Measurements from ENCODE around the gene DHRS7B.
"Not testable (repeated sequence)": the region's sequence is repeated elsewhere in the genome, so short reads cannot be mapped to it uniquely, and the experiment has no call there.

DHRS7B gene

GRCh38 chr17:21113049-21113690 lies 13.6 kb upstream of the DHRS7B start:
- DNase-seq, result no peak

GRCh38 chr17:21113716-21114115 lies 13.0 kb upstream of the DHRS7B start:
- no peak for DNase-seq

DNA sequence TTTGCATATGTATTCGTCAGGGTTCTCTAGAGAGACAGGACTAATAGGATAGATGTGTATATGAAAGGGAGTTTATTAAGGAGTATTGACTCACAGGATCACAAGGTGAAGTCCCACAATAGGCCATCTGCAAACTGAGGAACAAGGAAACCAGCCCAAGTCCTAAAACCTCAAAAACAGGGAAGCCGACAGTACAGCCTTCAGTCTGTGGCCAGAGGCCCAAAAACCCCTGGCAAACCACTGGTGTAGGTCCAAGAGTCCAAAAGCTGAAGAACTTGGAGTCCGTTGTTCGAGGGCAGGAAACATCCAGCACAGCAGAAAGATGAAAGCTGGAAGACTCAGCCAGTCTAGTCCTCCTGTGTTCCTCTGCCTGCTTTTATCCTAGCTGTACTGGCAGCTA lies 12.0 kb upstream of the DHRS7B start:
- not testable (repeated sequence) for DNase-seq

DNA sequence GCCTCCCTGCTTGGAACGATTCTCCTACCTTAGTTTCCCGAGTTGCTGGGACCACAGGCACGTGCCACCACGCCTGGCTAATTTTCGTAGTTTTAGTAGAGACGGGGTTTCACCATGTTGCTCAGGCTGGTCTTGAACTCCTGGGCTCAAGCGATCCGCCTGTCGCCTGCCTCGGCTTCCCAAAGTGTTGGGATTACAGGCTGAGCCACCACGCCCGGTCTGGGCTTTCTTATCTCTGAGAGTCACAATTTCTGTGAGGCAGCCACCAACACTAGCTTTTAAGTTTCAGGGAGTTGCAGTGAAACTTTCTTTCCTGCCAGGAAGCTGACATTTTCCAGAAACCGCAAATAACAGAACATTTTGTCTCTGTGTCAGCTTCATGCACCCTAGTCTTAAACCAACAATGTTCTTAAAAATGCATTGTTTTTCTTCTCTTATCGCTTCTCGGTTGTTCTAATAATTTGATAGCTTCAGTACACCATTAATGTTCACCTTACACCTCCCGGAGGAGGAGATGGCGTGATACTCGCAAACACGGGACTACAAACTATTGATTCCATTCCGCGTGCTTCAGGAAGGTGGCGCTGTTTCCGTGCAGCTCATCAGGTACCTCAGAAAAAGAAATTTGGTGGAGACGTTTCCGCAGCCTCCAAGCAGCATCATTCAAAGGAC lies 7.4 kb upstream of the DHRS7B start:
- DNase-seq, result peak; percentile 52

GRCh38 chr17:21119919-21120249 lies 6.9 kb upstream of the DHRS7B start:
- DNase-seq, result no peak

DNA sequence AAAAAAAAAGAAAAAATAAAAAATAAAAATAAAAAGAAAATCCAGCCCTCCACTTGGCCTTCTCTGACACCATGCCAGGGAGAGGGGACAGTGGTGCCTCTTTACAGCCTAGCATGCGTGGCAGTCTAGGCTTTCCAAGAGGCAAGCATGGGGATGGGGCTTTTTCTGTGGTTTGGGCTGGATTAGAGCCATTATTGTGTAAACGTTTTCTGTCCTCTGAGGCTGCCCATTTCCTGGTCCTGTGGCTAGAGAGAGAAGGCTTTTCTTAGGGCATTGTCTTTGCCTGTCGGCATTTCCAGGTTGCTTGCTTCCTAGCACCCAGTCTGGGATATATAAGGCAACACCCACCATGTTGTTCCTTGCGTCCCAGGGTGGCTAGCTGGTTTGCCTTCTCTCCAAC lies 2.7 kb upstream of the DHRS7B start:
- no peak for DNase-seq

GRCh38 chr17:21124517-21124916 lies 2.2 kb upstream of the DHRS7B start:
- DNase-seq, result not testable (repeated sequence)

DNA sequence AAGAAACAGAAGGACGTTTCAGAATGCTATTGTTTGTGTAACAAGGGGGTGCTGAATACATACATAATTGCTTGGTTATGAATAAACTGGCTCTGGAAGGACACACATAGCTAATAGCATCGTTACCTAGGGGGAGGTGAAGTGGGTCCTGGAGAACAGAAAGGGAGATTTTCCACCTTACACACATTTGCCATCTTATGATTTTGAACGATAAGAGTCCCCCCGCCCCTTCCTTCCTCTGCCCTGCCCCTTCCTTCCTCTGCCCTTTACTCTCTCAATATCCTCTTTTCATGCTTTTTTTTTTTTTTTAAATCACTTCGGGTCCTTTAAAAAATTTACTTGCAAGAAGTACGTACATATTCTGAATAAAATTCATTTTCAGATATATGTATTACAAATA lies 902 bp upstream of the DHRS7B start:
- DNase-seq, result no peak

DNA sequence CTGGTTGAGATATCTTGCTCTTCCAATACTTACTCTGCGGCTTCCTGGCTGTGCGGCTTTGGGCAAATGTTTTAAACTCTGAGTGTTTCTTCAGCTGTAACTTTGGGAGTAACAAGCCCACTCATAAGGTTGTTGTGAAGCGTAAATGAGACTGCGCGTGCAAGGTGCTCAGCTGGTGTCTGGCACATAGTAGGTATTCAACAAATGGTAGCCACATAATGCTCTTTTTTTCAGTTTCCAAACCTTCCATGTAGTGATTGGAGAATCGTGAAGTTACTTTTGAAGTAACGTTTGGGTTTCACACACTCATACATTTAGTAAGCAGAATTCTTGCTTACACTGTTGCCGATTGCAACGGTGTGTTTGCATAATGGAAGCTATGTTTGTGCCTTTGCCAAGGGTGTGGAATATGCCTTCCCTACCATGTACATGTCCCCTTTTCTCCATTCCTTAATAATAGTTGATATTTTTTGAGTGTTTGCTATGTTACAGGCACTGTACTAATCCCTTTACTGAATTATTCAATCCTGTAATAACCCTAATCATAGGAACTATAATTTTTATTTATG lies 829 bp downstream of the DHRS7B start:
- DNase-seq, result no peak

- peak; percentile 4 for DNase-seq
Measured at GRCh38 chr17:21129023-21129681, 2.4 kb downstream of the DHRS7B start.

GRCh38 chr17:21131137-21131536 lies 4.4 kb downstream of the DHRS7B start:
- no peak for DNase-seq

- no peak for DNase-seq
Measured at GRCh38 chr17:21132428-21132827, 5.7 kb downstream of the DHRS7B start.

GRCh38 chr17:21134559-21134958 lies 7.8 kb downstream of the DHRS7B start:
- DNase-seq, result no peak

GRCh38 chr17:21140911-21141310 lies 14.1 kb downstream of the DHRS7B start:
- no peak for DNase-seq

GRCh38 chr17:21141331-21141730 lies 14.6 kb downstream of the DHRS7B start:
- DNase-seq, result no peak

GRCh38 chr17:21142065-21142464 lies 15.3 kb downstream of the DHRS7B start:
- DNase-seq, result not testable (repeated sequence)

DNA sequence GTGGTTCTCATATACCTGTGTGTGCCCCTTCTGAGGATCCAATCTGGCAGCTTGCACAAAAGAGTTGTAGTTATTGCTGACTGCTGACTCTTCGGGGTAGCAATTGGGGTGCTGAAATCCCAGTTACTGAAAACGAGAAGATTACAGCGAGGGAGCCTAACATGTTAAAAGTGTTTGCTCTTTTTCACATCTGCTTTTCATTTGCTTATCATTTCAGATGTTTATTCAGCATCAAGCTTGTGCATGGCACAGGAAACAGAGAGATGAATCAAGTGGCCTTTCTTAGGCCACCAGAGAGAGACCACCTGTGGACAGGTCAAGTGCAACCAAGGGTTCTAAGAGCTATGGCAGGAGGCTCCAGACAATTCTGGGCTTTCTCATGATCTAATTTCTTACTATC lies 16.9 kb downstream of the DHRS7B start:
- DNase-seq, result no peak

DNA sequence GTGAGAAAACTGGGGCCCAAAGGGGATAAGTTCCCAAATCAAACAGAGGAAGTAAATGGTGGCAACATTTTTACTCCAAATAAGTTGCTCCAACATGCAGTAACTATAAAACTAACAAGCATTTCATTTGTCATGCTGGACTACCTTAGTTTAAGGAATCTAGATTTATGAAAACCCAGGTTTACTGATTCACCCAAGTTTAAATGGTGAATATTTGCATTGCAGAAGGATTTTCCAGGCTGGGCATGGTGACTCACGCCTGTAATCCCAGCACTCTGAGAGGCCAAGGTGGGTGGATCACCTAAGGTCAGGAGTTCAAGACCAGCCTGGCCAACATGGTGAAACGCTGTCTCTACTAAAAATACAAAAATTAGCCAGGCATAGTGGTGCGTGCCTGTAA lies 17.5 kb downstream of the DHRS7B start:
- not testable (repeated sequence) for DNase-seq

DNA sequence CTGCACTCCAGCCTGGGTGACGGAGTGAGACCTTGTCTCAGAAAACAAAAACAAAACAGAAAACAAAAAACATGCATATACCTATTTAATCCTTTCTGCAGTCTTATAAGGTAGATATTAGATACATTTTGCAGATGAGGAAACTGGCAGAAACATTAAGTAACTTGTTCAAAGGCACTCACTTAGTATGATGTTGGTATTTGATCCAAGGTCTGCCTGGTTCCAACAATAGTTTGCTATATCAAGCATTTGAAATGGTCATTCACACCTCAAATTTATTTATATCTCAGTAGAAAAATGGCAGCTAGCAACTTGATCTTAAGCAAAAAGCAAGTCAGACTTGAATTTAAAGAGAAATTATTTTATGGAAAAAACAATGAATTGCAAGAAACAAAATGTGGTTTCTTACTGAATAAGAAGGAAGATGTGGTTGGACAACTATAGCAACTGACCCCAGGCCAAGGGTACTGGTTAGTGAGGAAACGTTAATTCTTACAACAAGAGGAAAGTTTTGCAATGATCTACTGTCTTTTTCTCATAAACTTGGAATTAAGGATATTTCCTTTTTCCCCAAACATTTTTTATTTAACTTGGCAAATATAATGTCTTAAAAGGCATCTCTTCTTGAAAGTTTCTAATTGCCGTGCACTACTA lies 19.7 kb downstream of the DHRS7B start:
- DNase-seq, result no peak

DNA sequence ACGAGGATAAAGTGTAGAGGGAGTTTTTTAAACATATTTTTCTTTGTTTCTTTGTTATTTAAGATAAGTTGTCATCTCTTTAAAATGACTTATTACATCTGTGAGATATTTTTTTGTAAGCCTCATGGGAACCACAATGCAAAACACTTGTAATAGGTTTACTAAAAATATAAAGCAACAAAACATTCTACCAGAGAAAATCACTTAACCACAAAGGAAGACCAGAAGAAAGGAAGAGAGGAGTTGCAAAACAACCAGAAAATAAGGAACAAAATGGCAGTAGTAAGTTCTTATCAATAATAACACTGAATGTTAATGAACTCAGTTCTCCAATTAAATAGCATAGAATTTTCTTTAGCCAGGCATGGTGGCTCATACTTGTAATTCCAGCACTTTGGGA lies 22.9 kb downstream of the DHRS7B start:
- no peak for DNase-seq

GRCh38 chr17:21152731-21153130 lies 26.0 kb downstream of the DHRS7B start:
- no peak for DNase-seq

DNA sequence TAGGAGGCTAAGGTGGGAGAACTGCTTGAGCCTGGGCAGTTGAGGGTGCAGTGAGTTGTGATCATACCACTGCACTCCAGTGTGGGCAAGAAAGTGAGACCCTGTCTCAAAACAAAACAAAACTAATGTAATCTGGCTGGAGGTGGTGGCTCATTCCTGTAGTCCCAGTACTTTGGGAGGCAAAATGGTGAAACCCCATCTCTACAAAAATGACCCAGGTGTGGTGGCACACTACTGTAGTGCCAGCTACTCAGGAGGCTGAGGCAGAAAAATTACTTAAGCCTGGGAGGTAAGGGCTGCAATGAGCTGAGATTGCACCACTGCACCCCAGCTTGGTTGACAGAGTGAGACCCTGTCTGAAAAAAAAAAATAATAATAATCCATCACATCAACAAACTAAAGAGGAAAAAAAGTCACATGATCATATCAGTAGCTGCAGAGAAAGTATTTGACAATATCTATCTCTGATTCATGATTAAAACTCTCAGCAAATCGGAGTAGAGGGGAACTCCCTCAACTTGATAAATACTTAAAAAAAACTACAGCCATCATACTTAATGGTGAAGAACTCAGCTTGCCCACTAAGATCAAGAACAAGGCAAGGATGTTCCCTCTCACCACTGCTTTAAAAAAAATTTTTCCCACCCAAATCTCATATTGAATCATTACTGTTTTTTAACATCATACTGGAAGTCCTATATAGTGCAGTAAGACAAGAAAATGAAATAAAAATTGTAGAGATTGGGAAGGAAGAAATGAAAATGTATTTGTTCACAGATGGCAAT lies 31.0 kb downstream of the DHRS7B start:
- DNase-seq, result no peak

DNA sequence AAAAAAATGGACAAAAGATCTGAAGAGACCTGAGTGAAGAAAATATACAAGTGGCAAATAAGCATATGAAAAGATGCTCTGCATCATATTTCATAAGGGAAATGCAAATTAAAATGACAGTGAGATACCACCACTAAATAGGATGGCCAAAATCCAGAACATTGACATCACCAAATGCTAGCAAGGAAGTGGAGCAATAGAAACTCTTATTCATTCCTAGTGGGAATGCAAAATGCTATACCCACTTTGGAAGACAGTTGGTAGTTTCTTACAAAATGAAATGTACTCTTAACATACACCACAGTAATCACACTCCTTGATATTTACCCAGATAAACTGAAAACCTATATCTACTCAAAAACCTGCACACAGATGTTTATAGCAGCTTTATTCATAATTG lies 33.6 kb downstream of the DHRS7B start:
- no peak for DNase-seq

Measured in NCI-H2171 (cell line).